Bronchial epithelial cell (primary cell): Measurements from ENCODE around the gene CEP112. TPM values are rescaled to one million over a fixed set of nuclear protein-coding genes. Genes with fewer than 3 reads are reported as not detected.

Experiments
- DNase-seq: peaks from one replicate; pipeline ENCODE4 v3.0.0-alpha.2; 2010; ENCODE audit warnings: low read depth
- FAIRE-seq: peaks from 2 replicates; lab custom pipeline; 2011; peaks lifted over from hg19 to GRCh38; lab: Jason Lieb, UNC
- H3K27me3 ChIP-seq: 2 replicates; pipeline ENCODE4 v1.5.1; 2011; ENCODE audit warnings: low read length; ENCODE audit not compliant: control insufficient read depth, insufficient read depth
- H3K36me3 ChIP-seq: 2 replicates; pipeline ENCODE4 v1.5.1; 2011; ENCODE audit warnings: low read length; ENCODE audit not compliant: control insufficient read depth, insufficient read depth
- H3K4me3 ChIP-seq: 2 replicates; pipeline ENCODE4 v1.5.1; 2011; ENCODE audit warnings: mild to moderate bottlenecking, low read depth, low read length, control low read depth
- CTCF ChIP-seq: IDR thresholded peaks from 2 replicates; pipeline ENCODE4 v1.5.1; 2011; ENCODE audit warnings: mild to moderate bottlenecking, moderate library complexity, low read length, control low read depth, inconsistent platforms; ENCODE audit not compliant: insufficient read depth, severe bottlenecking
- total RNA-seq: library from RNA; depleted of rRNA; stranded (reverse); fragments of >200 nt; gene quantifications from 2 replicates; pipeline ENCODE4 v1.2.1, GENCODE V29; 2014

Gene CEP112
- total RNA-seq, 1 donor from 2014 or later, result 2.4 TPM

- H3K4me3 ChIP-seq, result no peak overlapping the region
- no peak for TF ChIP-seq CTCF
- no peaks in the 10 kb centered on the region for H3K36me3 ChIP-seq
- no peak for FAIRE-seq
- H3K27me3 ChIP-seq, result no peaks in the 10 kb centered on the region
- DNase-seq, result no peak
Observed at GRCh38 chr17:66143657-66144282, 48.2 kb downstream of the CEP112 start.

- no peak for TF ChIP-seq CTCF
- Histone ChIP-seq H3K36me3 (no peaks in the 10 kb centered on the region), H3K27me3 (no peaks in the 10 kb centered on the region), H3K4me3 (no peak overlapping the region)
- FAIRE-seq (no peak), DNase-seq (no peak)
Observed at GRCh38 chr17:66142428-66142827, 49.5 kb downstream of the CEP112 start.

- Histone ChIP-seq H3K36me3 (no peaks in the 10 kb centered on the region), H3K27me3 (no peaks in the 10 kb centered on the region), H3K4me3 (no peak overlapping the region)
- FAIRE-seq (peak; percentile 7), DNase-seq (no peak)
- no peak for TF ChIP-seq CTCF
Observed at GRCh38 chr17:66138120-66138519, 53.8 kb downstream of the CEP112 start.

GRCh38 chr17:66135896-66136295, 56.0 kb downstream of the CEP112 start:
- DNase-seq, result no peak
- TF ChIP-seq CTCF, result no peak
- H3K36me3 ChIP-seq, result no peaks in the 10 kb centered on the region
- no peak for FAIRE-seq
- H3K4me3 ChIP-seq, result no peak overlapping the region
- no peaks in the 10 kb centered on the region for H3K27me3 ChIP-seq

GRCh38 chr17:66135219-66135618, 56.7 kb downstream of the CEP112 start:
- H3K36me3 ChIP-seq, result no peaks in the 10 kb centered on the region
- no peak overlapping the region for H3K4me3 ChIP-seq
- H3K27me3 ChIP-seq, result no peaks in the 10 kb centered on the region
- FAIRE-seq (no peak), DNase-seq (no peak)
- no peak for TF ChIP-seq CTCF

GRCh38 chr17:66129759-66130158, 62.2 kb downstream of the CEP112 start:
- no peak for FAIRE-seq
- DNase-seq, result no peak
- no peak for TF ChIP-seq CTCF

More at GRCh38 chr17:66129759-66130158, 62.2 kb downstream of the CEP112 start:
- Histone ChIP-seq H3K4me3 (no peak overlapping the region), H3K27me3 (no peaks in the 10 kb centered on the region), H3K36me3 (no peaks in the 10 kb centered on the region)
